PFSK-1 (cell line): ENCODE data around the gene TMEM132A.

Source experiments
- FOXP2 ChIP-seq: optimal IDR thresholded peaks from 2 replicates; pipeline ENCODE3; 2011; ENCODE audit warnings: borderline replicate concordance, control low read depth, inconsistent platforms; ENCODE audit not compliant: insufficient read depth; ENCODE audit errors: extremely low read length, extremely low read depth
- POLR2AphosphoS5 ChIP-seq: IDR thresholded peaks from 2 replicates; pipeline ENCODE4 v1.6.1; 2012; ENCODE audit warnings: low read depth, mild to moderate bottlenecking, control low read depth, low read length, moderate library complexity
- TAF1 ChIP-seq: IDR thresholded peaks from 2 replicates; pipeline ENCODE4 v1.6.1; 2012; ENCODE audit warnings: low read length, control low read depth, borderline replicate concordance; ENCODE audit not compliant: insufficient read depth
- TF ChIP-seq, protein P1 (sequence below), 2 experiments: IDR thresholded peaks; 2 replicates each; pipeline versions ENCODE4 v1.6.1 to v1.8.0; 2011 to 2012; ENCODE audit warnings: low read depth in 2 of 2, low read length in 2 of 2, control low read depth in 1 of 2, inconsistent platforms in 1 of 2, mild to moderate bottlenecking in 1 of 2, moderate library complexity in 1 of 2; ENCODE audit not compliant: insufficient read depth in 1 of 2

DNA sequence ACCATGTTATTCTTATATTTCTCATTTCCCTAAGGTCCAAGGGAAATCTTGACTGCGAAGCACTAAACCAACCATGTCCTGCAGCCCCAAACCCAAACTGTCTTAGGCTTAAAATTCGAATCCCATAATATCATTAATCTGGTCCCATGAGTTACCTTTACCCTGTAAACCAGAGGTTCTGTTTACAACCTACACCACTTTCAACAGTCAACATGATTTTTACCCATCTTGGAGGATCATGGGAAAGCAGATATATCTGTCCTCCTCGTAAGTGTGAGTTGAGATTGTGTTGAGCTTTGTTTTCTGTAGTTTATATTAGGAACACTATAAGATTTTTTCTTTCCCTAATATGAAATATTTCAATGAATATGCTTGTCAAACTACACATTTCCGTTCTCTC lies 24.3 kb upstream of the TMEM132A start:
- TF ChIP-seq, protein P1, sequence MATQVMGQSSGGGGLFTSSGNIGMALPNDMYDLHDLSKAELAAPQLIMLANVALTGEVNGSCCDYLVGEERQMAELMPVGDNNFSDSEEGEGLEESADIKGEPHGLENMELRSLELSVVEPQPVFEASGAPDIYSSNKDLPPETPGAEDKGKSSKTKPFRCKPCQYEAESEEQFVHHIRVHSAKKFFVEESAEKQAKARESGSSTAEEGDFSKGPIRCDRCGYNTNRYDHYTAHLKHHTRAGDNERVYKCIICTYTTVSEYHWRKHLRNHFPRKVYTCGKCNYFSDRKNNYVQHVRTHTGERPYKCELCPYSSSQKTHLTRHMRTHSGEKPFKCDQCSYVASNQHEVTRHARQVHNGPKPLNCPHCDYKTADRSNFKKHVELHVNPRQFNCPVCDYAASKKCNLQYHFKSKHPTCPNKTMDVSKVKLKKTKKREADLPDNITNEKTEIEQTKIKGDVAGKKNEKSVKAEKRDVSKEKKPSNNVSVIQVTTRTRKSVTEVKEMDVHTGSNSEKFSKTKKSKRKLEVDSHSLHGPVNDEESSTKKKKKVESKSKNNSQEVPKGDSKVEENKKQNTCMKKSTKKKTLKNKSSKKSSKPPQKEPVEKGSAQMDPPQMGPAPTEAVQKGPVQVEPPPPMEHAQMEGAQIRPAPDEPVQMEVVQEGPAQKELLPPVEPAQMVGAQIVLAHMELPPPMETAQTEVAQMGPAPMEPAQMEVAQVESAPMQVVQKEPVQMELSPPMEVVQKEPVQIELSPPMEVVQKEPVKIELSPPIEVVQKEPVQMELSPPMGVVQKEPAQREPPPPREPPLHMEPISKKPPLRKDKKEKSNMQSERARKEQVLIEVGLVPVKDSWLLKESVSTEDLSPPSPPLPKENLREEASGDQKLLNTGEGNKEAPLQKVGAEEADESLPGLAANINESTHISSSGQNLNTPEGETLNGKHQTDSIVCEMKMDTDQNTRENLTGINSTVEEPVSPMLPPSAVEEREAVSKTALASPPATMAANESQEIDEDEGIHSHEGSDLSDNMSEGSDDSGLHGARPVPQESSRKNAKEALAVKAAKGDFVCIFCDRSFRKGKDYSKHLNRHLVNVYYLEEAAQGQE (IDR thresholded peaks at IDR 0.05; ENCODE audit: insufficient read depth in 1 of 2, low read depth in 2 of 2, low read length in 2 of 2), result no peak
- TF ChIP-seq POLR2AphosphoS5 (no peak), FOXP2 (no peak), TAF1 (no peak)
